Fibroblast of skin of right biceps (primary cell): ENCODE results near the gene ADAR.

Experiments used
- DNase-seq: peaks from one replicate; pipeline ENCODE4 v3.0.0-alpha.2; 2013

The ADAR gene

DNA sequence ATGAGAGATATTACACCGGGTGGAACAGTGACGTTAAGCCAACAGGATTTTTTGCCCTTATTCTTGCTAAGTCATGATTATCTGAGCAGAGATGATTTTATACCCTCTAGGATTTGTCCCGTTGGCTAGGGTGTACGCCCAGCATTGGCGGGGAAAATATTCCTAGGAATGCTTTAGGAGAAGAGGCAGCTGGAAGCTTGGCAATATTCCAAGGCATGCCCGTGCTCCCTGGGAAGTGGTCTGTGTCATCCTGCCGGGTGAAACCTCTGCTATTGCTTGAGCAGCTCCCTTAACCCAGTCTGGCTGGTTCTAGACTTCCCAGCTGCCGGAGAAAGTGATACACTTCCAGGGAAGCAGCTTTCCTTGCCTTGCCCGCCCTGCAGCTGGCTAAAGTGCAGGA is 24.2 kb downstream of the ADAR start:
- DNase-seq, result peak; percentile 29

DNA sequence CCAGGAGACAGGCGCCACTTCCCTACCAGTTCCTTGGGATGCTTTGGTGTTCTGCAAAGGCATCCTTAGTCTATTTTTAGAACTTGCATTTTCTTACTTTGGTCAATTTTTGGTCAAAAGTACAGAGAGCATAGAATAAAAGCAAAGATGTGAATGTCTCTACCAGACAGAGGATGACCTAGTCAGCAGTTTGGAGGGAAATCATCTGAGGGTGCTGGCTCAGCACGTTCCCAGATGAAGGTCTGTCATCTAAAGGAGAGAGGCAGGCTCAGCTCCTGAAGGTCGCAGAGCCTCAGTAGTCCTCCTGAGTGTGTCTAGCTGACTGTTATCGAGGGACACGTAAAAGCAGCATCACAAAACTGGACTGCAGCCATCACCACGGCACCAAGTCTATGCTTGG is 25.1 kb downstream of the ADAR start:
- no peak for DNase-seq

DNA sequence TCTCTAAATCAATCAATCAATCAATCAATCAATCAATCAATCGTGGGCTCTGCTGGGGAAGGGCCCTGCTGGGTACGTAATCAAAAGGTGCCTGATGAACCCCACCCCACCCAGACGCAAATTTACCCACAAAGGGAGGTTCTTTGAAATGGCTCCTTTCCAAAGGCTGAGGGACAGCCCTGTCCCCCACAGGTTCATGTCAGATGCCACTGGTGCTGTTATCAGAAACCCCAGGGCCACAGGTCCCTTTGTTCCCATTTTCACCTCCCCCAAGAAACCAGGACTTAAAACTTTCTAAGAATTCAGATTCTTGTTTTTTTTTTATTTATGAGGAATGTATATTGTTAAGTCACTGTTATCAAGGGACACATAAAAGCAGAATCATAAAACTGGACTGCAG is 26.2 kb downstream of the ADAR start:
- no peak for DNase-seq

DNA sequence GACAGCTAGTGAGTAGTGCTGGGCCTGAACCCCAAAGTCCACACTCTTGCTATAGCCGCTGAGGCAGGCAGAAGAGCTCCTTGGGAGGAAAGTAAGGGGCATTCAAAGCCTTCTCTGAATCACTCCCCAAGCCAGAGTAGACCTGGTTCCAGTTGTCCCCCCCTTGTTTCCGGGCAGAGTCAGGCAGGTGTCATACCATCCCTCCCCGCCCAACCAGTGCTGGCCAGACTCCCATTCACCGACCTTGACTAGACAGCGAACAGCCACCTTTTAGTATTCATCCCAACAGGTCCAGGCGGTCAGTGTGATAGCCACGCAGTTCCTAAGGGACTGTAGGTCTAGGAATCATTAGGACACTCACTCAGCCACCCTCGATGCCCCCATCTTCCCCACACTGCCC is 28.6 kb downstream of the ADAR start:
- DNase-seq, result no peak

DNA sequence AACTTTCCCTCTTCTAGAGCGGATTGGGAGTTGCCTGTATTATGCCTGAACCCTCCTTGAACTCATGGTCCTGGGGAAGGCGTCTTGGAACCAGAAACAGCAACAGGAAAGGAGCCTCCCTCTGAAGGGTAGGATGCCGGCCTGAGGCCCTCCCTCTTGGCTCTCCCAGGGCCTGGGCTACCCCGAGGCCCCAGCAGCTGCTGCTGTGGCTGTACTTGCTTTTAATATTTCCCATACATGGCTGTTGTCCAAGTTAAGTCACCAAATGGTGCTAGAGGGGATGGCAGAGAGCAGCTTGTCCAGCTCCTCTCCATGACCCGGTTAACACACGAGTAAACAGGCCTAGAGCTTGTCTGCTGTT is 29.9 kb downstream of the ADAR start:
- DNase-seq, result no peak

DNA sequence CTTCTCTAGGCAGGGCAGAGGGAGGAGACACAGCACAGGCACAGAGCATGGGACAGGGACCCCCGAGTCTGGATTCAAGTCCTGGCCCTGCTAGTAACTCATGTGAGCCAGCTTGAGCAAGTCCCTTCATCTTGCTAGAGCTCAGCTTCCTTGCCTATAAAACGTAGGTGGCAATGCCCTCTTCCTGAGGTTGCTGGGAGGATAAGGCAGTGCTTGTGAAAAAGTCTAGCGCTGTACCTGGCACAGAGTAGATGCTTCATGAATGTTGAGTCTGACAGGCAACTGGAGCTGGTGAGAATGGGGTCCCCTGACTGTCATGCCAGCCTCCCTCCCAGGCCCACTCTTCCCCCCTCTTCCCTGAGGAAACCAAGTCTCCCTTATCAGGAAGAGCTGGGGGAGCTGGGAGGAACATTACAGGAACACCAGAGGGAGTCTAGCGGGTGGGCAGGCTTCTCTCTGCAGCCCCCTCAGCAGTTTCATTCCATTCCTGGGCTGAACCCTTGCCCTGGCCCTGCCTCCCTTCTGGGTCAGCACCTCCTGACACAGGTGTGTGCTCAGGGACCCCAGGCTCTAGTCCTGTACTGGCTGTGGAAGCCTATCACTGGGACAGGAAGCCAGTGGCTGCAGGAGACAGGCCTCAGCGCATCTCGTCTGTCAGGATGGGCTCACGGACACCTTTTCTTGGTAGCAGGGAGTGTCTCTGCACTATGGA is 30.5 kb downstream of the ADAR start:
- DNase-seq, result no peak

DNA sequence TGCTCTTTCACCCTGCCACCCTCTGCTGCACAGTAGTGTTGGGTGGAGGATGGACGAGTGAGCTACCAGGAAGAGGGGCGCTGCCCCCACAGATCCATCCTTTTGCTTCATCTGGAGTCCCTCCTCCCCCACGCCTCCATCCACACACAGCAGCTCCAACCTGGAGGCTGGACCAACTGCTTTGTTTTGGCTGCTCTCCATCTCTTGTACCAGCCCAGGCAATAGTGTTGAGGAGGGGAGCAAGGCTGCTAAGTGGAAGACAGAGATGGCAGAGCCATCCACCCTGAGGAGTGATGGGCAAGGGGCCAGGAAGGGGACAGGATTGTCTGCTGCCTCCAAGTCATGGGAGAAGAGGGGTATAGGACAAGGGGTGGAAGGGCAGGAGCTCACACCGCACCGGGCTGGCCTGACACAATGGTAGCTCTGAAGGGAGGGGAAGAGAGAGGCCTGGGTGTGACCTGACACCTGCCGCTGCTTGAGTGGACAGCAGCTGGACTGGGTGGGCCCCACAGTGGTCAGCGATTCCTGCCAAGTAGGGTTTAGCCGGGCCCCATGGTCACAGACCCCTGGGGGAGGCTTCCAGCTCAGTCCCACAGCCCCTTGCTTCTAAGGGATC is 31.9 kb downstream of the ADAR start:
- DNase-seq, result no peak

DNA sequence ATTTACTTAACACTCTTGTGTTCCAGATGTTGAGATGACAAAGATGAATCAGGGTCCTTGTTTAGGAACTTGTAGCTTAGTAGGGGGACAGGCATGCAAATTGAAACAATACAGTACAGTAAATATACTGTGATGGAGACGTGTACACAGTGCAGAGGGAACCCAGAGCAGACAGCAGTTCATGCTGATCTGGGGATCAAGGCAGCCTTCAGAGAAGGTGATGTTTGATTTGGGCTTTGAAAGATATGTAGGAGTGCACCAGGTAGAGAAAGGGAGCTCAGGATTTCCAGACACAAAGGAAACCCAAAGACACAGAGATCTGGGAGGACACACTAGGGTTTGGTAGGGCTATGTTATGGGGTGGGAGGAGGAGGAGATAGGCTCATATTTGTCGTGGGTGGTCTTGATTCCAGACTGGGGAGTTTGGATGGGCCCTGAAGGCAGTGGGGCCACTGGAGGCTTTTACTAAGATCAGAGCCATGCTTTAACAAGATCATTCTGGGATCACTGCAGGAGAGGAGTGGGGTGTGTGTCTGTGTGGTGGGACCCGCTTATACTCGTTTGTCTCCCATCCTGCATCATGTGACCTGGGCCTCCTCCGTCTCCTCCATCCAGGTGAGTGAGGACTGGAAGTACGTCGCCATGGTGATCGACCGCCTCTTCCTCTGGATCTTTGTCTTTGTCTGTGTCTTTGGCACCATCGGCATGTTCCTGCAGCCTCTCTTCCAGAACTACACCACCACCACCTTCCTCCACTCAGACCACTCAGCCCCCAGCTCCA is 32.6 kb downstream of the ADAR start:
- DNase-seq, result no peak

DNA sequence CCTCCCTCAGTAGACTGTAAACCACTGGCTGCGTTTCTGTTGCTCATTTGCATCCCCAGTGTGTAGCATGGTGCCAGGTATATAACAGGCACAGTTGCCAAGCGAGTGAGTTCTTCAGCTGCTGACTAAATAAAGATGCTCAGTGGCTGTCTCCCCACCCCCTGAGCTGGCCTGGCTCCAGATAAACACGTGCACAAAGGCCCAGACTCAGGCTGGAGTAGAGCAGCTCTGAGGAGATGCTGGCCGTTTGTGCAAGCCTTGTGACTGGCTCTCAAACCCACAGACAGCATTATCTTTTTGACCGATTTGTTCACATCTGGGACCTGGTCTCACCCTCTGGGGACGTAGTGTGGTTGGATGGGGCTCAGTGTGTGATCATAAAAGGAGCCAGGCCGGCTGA is 33.3 kb downstream of the ADAR start:
- peak; percentile 41 for DNase-seq

DNA sequence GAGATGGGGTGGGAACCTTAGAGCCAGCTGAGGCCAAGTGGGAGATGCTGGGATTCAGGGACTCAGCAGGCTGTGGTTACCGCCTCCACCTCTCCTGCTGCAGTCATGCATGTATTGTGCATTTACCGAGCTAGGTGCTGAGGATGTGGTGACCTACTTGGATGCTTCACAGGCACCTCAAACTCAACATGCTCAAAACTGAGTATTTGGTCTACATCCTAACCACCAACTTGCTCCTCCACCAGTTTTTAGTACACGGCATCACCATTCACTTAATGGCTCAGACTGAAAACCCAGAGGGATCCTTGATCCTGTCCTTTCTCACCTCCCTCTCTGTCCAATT is 34.8 kb downstream of the ADAR start:
- no peak for DNase-seq

DNA sequence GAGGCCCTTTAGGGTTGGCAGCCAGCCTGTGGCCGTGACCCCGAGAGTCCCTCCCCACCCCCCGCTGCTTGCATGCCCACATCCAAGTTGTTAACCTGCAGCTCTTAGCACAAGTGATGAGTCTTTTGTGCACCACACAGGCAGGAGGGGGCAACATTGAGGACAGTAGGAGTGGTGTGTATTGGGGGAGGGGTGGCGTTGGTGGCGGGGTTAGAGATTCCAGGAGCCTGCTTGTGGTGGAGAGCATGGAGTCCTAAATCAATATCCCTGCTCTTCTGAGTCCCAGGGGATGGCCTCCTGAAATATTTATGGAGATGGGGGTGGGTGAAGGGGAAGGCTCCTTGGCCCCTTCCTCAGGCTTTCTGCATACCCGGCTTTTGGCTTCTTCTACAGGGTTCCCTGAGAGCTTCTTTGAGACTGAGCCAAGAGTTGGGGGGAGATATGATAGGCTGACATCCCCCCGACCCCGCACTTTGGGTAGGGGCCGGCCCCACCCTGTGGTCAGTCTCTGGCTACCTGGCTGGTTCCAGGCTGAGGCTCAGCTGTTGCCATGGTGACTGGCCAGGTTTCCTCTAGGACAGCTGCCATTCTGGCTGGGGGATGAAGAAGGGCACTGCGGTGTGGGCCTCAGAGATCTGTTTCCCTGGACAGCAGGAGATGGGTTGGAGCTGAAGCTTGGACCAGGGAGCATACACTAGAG is 35.4 kb downstream of the ADAR start:
- no peak for DNase-seq

DNA sequence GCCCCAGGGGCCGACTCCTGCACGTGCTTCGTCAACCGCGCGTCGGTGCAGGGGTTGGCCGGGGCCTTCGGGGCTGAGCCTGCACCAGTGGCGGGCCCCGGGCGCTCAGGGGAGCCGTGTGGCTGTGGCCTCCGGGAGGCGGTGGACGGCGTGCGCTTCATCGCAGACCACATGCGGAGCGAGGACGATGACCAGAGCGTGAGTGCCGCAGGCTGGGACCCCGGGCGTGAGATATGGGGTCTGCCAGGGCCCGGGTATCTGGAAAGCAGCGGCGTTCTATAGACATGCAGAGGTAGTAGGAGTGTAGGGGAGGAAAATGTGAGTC is 36.1 kb downstream of the ADAR start:
- DNase-seq, result no peak

DNA sequence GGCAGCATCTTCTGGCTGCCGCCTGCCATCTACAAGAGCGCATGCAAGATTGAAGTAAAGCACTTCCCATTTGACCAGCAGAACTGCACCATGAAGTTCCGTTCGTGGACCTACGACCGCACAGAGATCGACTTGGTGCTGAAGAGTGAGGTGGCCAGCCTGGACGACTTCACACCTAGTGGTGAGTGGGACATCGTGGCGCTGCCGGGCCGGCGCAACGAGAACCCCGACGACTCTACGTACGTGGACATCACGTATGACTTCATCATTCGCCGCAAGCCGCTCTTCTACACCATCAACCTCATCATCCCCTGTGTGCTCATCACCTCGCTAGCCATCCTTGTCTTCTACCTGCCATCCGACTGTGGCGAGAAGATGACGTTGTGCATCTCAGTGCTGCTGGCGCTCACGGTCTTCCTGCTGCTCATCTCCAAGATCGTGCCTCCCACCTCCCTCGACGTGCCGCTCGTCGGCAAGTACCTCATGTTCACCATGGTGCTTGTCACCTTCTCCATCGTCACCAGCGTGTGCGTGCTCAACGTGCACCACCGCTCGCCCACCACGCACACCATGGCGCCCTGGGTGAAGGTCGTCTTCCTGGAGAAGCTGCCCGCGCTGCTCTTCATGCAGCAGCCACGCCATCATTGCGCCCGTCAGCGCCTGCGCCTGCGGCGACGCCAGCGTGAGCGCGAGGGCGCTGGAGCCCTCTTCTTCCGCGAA is 36.6 kb downstream of the ADAR start:
- no peak for DNase-seq

DNA sequence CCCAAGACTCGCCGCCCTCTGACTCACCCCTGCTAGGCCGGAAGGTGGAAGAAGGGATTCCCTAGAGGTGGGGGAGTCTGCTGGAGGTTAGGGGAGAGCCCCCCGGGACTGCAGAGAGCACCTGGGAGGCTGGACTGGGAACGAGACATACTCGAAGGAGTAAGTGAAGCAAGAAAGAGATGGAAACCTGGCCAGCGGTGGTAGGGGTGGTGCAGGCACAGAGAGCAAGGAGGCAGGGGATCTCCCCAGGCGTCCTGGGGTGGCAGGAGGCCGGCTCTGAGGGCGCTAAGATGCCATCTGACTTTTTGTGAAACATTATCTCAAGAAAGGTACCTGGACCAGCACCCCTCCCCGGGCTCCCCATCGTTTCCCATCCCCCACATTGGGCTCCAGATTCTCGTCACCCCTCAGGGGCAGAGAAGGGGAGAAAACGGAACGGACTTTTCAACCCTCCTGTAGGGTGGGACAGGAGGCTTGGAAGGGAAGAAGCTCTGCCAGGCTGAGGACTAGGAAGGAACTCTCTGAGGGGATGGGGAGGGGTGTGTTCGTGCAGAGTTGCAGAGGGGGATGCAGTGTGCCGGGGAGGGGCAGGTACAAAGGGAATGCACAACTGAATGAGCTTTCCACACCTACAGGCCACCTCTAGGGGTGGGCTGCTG is 39.7 kb downstream of the ADAR start:
- no peak for DNase-seq

DNA sequence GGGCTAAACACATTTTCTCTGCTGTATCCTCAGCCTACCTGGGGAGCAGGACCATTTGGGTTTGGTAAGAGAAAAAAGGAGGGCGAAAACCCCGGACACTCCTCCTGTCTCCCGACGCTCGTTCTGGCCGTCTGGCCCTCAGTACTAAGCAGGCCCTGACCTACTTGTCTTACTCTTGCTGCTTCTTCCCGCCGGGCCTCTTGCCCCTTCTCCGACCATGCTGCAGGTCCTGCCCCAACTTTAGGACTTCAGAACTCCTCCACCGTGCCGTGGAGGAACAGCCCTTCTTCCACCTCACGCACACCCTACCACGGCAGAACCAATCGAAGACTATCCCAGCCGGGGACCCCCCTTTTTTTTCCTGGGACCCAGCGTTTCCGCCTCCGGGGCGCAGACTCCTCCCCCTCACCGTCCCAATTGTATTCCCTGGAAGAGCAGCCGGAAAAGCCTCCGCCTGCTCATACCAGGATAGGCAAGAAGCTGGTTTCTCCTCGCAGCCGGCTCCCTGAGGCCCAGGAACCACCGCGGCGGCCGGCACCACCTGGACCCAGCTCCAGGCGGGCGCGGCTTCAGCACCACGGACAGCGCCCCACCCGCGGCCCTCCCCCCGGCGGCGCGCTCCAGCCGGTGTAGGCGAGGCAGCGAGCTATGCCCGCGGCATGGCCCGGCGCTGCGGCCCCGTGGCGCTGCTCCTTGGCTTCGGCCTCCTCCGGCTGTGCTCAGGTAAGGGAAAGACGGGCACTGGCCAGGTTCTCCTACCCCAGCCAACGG is 40.4 kb downstream of the ADAR start, which contains the start of gene CHRNB2:
Gene CHRNB2 (plus strand): TSS at position 393 of the 771 bp plus-strand sequence. CDS start 267 bp downstream, at position 660.
- DNase-seq, result peak; percentile 51

DNA sequence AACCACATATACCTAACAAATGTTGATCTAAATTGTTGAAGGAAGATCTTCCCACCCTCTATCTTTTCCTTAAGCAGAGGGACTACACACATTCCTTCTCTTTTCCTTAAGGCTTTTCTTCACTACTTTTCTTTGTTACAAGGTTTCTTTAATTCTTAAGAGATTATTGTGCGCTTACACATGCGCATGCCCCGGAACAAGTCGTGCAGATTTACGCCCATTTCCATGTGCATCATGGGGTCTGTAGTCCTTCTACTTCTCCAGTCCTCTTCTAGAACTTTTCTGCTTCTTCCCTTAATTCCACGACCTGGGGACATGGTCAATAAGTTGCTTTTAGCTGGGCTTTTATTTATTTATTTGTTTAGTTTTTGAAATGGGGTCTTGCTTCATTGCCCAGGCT is 42.1 kb downstream of the ADAR start:
- DNase-seq, result no peak

DNA sequence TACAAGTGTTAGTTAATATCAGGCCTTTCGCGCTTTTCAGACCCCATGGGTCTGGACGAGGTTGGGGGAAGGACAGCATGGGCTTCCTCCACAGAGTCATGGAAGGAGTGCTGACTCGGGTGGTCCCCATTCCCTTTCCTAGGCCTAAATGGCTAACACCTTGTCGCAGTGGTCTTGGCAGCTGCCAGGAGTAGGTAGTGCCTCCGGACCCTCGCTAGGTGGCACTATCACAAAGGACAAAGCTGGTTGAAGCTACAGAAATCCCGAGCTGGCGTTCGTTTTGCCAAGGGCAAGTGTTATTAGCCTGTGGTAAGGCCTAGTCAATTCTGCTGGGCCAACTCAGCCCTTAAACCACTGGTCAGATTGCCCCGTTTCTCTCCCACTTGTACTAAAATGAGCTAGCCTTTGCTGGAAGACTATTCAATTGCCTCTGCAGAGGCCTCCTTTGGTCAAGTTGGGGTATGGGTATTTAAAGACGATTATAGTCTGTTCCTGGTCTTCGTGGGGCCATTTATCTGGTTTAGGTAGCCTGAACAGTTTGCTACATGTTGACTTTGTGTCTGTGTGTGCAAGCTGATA is 48.4 kb downstream of the ADAR start:
- DNase-seq, result peak; percentile 87

DNA sequence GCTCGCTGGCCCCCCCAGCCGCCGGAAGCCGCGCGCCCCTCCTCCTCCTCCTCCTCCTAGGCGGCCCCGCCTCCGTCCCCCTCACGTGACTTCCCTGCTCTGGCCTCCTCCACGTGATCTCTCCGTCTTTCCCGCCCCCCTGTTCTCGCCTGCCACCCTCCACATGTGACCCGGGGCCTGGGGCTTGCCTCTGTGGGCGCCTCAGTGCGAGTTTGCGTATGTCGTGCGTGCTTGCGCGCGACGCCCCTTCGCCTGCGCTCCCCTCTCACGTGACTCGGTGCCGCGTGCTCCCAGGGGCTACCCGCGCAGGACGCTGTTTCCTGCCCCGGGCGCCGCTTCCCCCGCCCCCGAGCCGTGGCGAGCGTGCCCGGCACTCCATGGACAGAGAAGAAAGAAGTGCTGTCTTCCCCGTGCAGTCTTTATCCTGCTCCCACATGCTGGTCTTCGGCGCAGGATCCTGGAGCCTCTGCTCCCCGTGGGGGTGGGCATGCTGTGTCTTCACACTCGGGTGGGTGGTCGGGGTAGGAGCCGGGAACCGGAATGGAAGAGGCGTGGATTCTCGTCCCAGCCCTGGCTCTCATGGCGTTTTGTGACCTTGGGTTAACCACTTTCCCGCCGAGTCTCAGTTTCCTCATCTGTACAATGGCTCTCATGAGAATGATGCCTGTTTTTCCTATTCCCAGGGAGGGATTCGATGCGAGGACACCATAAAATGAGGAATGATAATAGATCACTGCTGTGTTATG is 49.1 kb downstream of the ADAR start:
- peak; percentile 99 for DNase-seq

DNA sequence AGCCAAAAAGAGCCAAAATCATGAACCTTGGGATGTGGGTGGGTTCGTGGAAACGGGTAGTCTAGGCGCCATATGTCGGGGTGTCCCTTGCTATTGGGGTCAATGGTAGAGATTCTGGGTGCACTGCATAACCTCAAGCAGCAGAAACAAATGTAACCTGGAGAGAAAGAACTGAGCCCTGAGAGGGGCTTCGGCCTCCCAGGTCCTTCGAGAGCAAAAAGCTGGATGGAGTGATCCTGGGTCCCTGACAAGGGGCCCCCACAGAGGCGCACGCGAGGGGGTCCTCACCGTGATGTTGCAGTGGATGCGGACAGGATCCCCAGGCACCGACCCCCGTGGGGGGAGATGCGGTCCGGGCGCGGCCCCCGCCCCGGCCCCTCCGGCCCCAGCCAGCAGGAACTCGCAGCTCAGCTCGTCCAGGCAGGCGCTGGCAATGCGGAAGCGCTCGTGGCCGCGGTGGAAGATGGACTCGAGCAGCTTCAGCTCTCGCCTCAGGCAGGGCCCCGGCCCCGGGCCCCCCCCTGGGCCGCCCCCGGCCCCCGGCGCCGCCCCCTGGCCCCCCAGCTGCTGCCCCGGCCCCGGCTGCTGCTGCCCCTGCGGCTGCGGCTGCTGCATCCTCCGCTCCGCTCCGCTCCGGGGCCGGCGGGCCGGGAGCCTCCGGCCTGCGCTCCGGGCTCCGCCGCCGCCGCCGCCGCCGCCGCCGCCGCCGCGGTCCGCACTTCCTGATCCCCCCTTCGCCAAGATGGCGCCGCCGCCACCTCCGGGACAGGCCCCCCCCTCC is 49.9 kb downstream of the ADAR start, which contains the start of gene UBE2Q1:
Gene UBE2Q1 (minus strand): TSS at position 724 of the 781 bp plus-strand sequence. CDS start 109 bp downstream, at position 615.
- DNase-seq, result peak; percentile 19
